ENCODE data around the gene LOXL4. TPM values are rescaled to one million over a fixed set of nuclear protein-coding genes. Genes with fewer than 3 reads are reported as not detected.

The LOXL4 gene
- total RNA-seq, 2 experiments from 2014 or later = not detected

- CTCF ChIA-PET = no interaction called here
- H3K27ac Mint-ChIP-seq = no peak overlapping the region
These were observed 16.6 kb downstream of the LOXL4 start for GRCh38 chr10:98251399-98251798.

DNA sequence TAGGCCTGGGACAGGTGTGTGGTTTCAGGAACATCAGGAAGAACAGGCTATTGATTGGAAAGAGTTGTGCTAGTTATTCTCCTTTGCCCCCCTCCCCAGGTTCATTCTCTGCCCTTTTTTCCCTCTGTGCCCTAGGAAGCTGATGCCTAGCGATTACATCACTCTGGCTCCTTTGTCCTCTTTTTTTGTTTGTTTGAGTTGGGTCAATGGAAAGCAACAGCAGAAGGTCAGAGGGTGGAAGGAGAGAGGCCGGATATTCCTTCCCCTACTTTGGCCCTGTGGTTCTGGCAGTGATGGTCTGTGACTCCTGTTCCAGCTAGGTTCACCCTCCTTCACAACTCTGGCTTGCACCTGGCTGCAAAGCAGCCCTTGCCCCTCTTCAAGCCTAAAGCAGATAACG, 18.9 kb downstream of the LOXL4 start:
- intact Hi-C loops (cut with DNase I, micrococcal nuclease) = no loop called here
- H3K9me3 Mint-ChIP-seq = no peaks in the 10 kb centered on the region
- ChIA-PET CTCF (no interaction called here), POLR2A (no interaction called here)
- Histone ChIP-seq H3K27ac (ENCODE audit: low read depth in 1 of 2, low read length in 2 of 2) (no peak overlapping the region), H3K4me3 (ENCODE audit: low read length) (no peak overlapping the region), H3K9me3 (ENCODE audit: control insufficient read depth in 1 of 2, insufficient read depth in 1 of 2, low read length in 2 of 2) (no peaks in the 10 kb centered on the region), H3K4me1 (ENCODE audit: insufficient read depth, low read length) (no peaks in the 10 kb centered on the region), H3K36me3 (ENCODE audit: insufficient read depth, low read length) (peaks cover 60% of the 10 kb centered on the region), H3K27me3 (ENCODE audit: control insufficient read depth in 1 of 2, insufficient read depth in 2 of 2, low read length in 2 of 2) (no peaks in the 10 kb centered on the region)
- no peak overlapping the region for H3K4me3 Mint-ChIP-seq
- H3K27me3 Mint-ChIP-seq = no peaks in the 10 kb centered on the region
- peaks cover 69% of the 10 kb centered on the region for H3K36me3 Mint-ChIP-seq (ENCODE audit: low read depth)
- no peak overlapping the region for H3K27ac Mint-ChIP-seq
- DNase-seq (no peak), ATAC-seq (ENCODE audit: poor library complexity) (no peak)
- TF ChIP-seq CTCF (IDR thresholded peaks at IDR 0.05) = no peak
- H3K4me1 Mint-ChIP-seq (ENCODE audit: low read depth) = no peaks in the 10 kb centered on the region

More at GRCh38 chr10:98251399-98251798, 16.6 kb downstream of the LOXL4 start:
- Mint-ChIP-seq H3K4me1 (ENCODE audit: low read depth) (no peaks in the 10 kb centered on the region), H3K27me3 (no peaks in the 10 kb centered on the region), H3K9me3 (no peaks in the 10 kb centered on the region), H3K4me3 (no peak overlapping the region), H3K36me3 (ENCODE audit: low read depth) (peaks cover 53% of the 10 kb centered on the region)
- no peaks in the 10 kb centered on the region for H3K27me3 ChIP-seq (ENCODE audit: control insufficient read depth in 1 of 2, insufficient read depth in 2 of 2, low read length in 2 of 2)
- H3K4me3 ChIP-seq (ENCODE audit: low read length) = no peak overlapping the region
- no peaks in the 10 kb centered on the region for H3K9me3 ChIP-seq (ENCODE audit: control insufficient read depth in 1 of 2, insufficient read depth in 1 of 2, low read length in 2 of 2)
- no peak overlapping the region for H3K27ac ChIP-seq (ENCODE audit: low read depth in 1 of 2, low read length in 2 of 2)
- no peak for ATAC-seq (ENCODE audit: poor library complexity)
- POLR2A ChIA-PET = no interaction called here
- intact Hi-C loops (cut with DNase I, micrococcal nuclease) = no loop called here
- H3K4me1 ChIP-seq (ENCODE audit: insufficient read depth, low read length) = no peaks in the 10 kb centered on the region
- no peak for DNase-seq
- no peak for TF ChIP-seq CTCF (IDR thresholded peaks at IDR 0.05)
- peaks cover 43% of the 10 kb centered on the region for H3K36me3 ChIP-seq (ENCODE audit: insufficient read depth, low read length)

GRCh38 chr10:98248018-98248417, 20.0 kb downstream of the LOXL4 start:
- DNase-seq (no peak), ATAC-seq (ENCODE audit: poor library complexity) (no peak)
- Mint-ChIP-seq H3K4me1 (ENCODE audit: low read depth) (no peaks in the 10 kb centered on the region), H3K4me3 (no peak overlapping the region), H3K9me3 (no peaks in the 10 kb centered on the region), H3K27ac (no peak overlapping the region), H3K27me3 (no peaks in the 10 kb centered on the region), H3K36me3 (ENCODE audit: low read depth) (peaks cover 80% of the 10 kb centered on the region)
- Histone ChIP-seq H3K27ac (ENCODE audit: low read depth in 1 of 2, low read length in 2 of 2) (no peak overlapping the region), H3K36me3 (ENCODE audit: insufficient read depth, low read length) (peaks cover 71% of the 10 kb centered on the region), H3K27me3 (ENCODE audit: control insufficient read depth in 1 of 2, insufficient read depth in 2 of 2, low read length in 2 of 2) (no peaks in the 10 kb centered on the region), H3K4me1 (ENCODE audit: insufficient read depth, low read length) (no peaks in the 10 kb centered on the region), H3K9me3 (ENCODE audit: control insufficient read depth in 1 of 2, insufficient read depth in 1 of 2, low read length in 2 of 2) (no peaks in the 10 kb centered on the region), H3K4me3 (ENCODE audit: low read length) (no peak overlapping the region)
- TF ChIP-seq CTCF (IDR thresholded peaks at IDR 0.05) = no peak
- intact Hi-C loops (cut with DNase I, micrococcal nuclease) = no loop called here
- CTCF ChIA-PET = no interaction called here
- POLR2A ChIA-PET = no interaction called here
